ENCODE measurements around the gene ALLC.

The ALLC gene

DNA sequence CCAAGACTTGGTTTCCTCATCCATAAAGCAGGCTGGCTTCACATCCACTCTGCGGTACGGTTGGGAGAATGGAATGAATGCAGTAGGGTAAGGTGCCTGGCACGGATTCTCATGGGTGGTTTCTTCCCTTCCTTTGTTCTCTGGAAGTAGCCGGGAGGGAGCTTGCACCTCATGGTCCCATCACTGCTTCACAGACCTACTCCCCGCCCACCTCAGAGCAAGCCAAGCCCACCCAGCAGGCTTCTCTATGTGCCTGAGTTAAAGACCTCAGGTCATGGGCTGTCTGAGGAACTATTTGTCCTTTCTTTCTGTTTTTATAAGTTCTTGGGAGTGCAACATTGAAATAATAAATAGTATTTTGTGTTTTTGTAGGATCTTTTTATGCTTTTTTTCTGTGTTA lies 48.9 kb downstream of the ALLC start:
- Mint-ChIP-seq H3K27me3 (peaks cover 33 to 36% of the 10 kb centered on the region in 2 donors), H3K4me1 (peaks cover 0 to 2% of the 10 kb centered on the region in 2 donors)
- ATAC-seq (replicated peaks) = no peak

DNA sequence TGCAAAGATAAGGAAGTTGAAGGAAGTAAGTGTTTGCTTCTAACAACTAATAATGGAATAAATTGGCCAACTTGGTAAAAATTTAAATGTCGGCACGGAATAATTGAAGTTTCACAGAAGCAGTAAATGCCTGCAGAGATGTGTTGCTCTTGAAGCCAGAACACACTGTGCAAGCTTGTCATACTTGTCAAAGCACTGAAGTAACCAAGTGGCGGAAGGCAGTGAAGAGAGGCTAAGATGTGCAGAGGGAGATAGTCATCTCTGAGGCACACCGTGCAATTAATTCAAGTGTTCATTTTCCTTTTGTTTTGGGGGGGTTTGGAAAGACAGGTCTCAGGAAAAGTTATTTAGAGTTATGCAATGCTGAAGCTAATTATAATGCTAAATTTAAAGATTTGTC lies 50.6 kb downstream of the ALLC start:
- Mint-ChIP-seq H3K4me3 (no peak overlapping the region), H3K27ac (no peak overlapping the region), H3K27me3 (peaks cover 16 to 22% of the 10 kb centered on the region in 2 donors), H3K4me1 (no peaks in the 10 kb centered on the region), H3K36me3 (no peaks in the 10 kb centered on the region), H3K9me3 (peaks cover 0 to 2% of the 10 kb centered on the region in 2 donors)
- DNase-seq = no peak
- no peak for ATAC-seq (replicated peaks)

More for the DNA sequence above, 48.9 kb downstream of the ALLC start:
- peaks cover 0 to 2% of the 10 kb centered on the region in 2 donors for H3K9me3 Mint-ChIP-seq
- no peak for DNase-seq
- H3K4me3 Mint-ChIP-seq = no peak overlapping the region
- H3K36me3 Mint-ChIP-seq = peaks cover 0 to 3% of the 10 kb centered on the region in 2 donors
- no peak overlapping the region for H3K27ac Mint-ChIP-seq

DNA sequence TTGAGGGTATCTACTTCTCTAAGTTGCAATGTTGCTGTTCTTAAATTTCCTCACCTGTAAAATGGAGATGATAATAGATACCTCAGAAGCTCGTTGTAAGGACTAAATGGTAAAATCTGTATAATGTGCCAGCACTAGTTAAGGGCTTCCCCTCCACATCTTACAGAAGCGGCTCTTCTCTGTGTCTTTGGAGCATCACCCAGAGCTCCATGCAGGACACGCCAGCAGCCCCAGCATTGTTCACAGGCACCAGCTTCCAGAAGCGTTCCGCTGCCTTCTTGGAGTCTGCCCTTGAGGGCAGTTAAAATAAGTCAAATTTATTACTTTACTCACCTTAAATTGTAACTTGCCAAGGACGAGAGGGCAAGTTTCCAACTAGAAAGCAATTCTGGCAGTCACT lies 51.2 kb downstream of the ALLC start:
- Mint-ChIP-seq H3K9me3 (peaks cover 0 to 2% of the 10 kb centered on the region in 2 donors), H3K36me3 (no peaks in the 10 kb centered on the region), H3K4me1 (no peaks in the 10 kb centered on the region), H3K27ac (no peak overlapping the region), H3K4me3 (no peak overlapping the region), H3K27me3 (peaks cover 14 to 22% of the 10 kb centered on the region in 2 donors)
- no peak for ATAC-seq (replicated peaks)
- no peak for DNase-seq

DNA sequence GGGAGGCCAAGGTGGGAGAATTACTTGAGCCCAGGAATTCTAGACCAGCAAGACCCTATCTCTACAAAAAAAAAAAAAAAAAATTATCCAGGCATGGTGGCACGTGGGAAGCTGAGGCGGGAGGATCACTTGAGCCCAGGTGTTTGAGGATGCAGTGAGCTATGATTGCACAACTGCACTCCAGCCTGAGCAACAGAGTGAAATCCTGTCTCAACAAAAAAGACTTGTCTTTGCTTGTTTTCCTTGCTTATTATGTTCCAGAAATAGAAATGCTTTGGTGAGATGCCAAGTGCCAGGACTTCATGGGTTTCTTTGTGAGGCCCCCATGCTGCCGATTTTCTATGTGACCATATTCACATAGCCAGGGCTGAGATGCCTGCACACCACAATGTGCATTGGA lies 54.4 kb downstream of the ALLC start:
- no peaks in the 10 kb centered on the region for H3K36me3 Mint-ChIP-seq
- H3K27me3 Mint-ChIP-seq = peaks cover 4 to 10% of the 10 kb centered on the region in 2 donors
- H3K4me3 Mint-ChIP-seq = no peak overlapping the region
- H3K4me1 Mint-ChIP-seq = no peaks in the 10 kb centered on the region
- H3K9me3 Mint-ChIP-seq = no peaks in the 10 kb centered on the region
- no peak overlapping the region for H3K27ac Mint-ChIP-seq
- no peak for DNase-seq
- no peak for ATAC-seq (replicated peaks)

DNA sequence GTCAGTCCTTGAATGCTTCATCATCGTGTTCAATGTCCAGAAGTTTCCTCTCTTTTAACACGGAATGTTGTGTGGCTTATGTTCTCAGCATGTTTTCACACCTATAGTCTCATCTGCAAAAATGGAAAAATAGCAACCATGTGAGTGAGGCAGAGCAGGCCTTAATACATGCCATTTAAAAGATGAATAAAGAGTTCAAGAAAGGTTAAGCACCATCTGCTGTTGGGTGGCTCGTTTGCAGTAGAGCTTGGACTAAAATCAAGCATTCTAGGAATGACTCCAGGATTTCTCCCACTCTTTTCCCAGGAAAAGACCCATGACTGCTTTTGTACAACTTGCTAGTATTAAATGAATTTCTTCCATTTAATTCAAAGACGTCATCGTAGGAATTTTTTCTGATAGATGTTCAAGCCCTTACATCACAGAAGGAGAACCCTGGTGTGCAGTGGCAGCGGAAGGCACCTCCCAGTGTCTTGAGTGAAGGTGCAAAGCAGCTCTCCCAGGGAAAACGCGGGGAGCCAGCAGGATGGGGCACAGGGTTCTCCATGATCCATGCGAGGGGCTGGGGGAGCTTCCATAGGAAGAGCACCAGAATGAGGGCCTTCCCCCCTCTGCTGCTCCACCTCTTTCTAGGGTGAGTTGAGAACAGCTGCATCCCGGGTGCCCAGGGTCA lies 55.0 kb downstream of the ALLC start:
- Mint-ChIP-seq H3K27me3 (peaks cover 4 to 10% of the 10 kb centered on the region in 2 donors), H3K9me3 (no peaks in the 10 kb centered on the region), H3K4me1 (no peaks in the 10 kb centered on the region), H3K36me3 (no peaks in the 10 kb centered on the region), H3K4me3 (no peak overlapping the region), H3K27ac (no peak overlapping the region)
- ATAC-seq (replicated peaks) (no peak), DNase-seq (no peak)

DNA sequence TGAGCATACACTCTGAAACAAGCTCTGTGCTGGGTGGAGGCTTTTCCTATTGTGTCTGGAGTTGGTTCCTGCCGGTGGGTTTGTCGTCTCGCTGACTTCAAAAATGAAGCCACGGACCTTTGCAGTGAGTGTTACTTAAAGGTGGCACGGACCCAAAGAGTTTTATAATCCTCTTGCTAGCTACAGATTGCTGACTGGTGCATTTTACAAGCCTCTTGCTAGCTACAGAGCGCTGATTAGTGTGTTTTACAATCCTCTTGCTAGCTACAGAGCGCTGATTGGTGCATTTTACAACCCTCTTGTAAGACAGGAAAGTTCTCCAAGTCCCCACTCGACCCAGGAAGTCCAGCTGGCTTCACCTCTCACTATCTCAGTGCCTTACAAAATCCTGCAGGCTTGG lies 60.7 kb downstream of the ALLC start:
- H3K36me3 Mint-ChIP-seq = no peaks in the 10 kb centered on the region
- no peaks in the 10 kb centered on the region for H3K4me1 Mint-ChIP-seq
- no peak overlapping the region for H3K4me3 Mint-ChIP-seq
- H3K27ac Mint-ChIP-seq = no peak overlapping the region
- DNase-seq (no peak), ATAC-seq (replicated peaks) (no peak)
- peaks cover 5 to 14% of the 10 kb centered on the region in 2 donors for H3K27me3 Mint-ChIP-seq
- H3K9me3 Mint-ChIP-seq = peaks cover 11 to 12% of the 10 kb centered on the region in 2 donors

DNA sequence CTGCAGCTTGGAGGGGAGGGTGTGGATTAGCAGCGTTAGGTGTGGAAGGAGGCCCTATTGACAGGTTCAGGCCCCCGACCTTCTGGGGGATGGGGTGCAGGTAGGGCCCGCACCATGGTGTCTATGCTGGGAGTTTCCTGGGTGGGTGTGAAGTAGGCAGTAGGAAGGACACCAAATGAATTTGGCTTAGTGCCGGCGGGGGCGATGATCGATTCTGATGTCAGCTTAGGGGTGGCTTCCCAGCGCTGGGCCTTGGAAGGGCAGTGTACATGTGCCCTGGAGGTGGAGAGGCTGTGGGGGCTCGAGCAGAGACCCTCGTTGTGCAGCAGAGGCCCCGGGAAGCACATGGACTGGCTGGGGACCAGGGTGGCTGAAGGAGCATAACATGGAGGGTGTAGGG lies 67.0 kb downstream of the ALLC start:
- no peaks in the 10 kb centered on the region for H3K4me1 Mint-ChIP-seq
- no peak overlapping the region for H3K4me3 Mint-ChIP-seq
- no peaks in the 10 kb centered on the region for H3K36me3 Mint-ChIP-seq
- ATAC-seq (replicated peaks) = no peak
- H3K27me3 Mint-ChIP-seq = peaks cover 14 to 34% of the 10 kb centered on the region in 2 donors
- no peak overlapping the region for H3K27ac Mint-ChIP-seq
- no peak for DNase-seq
- peaks cover 7 to 12% of the 10 kb centered on the region in 2 donors for H3K9me3 Mint-ChIP-seq

DNA sequence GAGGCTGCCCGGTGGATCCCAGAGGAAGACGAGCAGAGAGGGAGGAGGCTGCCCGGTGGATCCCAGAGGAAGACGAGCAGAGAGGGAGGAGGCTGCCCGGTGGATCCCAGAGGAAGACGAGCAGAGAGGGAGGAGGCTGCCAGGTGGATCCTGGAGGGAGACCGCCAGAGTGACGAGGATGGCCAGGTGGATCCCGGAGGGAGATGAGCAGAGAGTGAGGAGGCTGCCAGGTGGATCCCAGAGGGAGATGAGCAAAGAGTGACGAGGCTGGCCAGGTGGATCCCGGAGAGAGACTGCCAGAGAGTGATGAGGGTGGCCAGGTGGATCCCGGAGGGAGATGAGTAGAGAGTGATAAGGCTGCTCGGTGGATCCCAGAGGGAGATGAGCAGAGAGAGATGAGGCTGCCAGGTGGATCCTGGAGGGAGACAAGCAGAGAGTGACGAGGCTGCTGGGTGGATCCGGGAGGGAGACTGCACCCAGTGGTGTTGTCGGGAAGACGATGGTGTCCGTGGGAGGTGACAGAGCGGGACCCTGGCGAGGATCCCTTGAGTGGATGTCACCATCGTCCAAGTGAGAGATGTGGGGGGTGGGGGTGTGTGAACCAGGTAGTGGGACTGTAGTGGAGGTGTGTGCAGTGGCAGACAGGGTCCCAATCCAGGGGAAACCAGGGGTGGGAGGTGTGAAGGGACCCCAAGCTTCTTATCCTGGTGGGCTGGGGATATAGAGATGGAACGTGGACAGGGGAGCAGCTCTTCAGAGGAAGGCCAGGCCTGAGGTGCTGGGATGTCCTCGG lies 67.7 kb downstream of the ALLC start:
- ATAC-seq (replicated peaks) = no peak
- Mint-ChIP-seq H3K4me1 (no peaks in the 10 kb centered on the region), H3K4me3 (no peak overlapping the region), H3K27me3 (peaks cover 14 to 34% of the 10 kb centered on the region in 2 donors), H3K27ac (no peak overlapping the region), H3K9me3 (peaks cover 4 to 11% of the 10 kb centered on the region in 2 donors), H3K36me3 (no peaks in the 10 kb centered on the region)
- no peak for DNase-seq

DNA sequence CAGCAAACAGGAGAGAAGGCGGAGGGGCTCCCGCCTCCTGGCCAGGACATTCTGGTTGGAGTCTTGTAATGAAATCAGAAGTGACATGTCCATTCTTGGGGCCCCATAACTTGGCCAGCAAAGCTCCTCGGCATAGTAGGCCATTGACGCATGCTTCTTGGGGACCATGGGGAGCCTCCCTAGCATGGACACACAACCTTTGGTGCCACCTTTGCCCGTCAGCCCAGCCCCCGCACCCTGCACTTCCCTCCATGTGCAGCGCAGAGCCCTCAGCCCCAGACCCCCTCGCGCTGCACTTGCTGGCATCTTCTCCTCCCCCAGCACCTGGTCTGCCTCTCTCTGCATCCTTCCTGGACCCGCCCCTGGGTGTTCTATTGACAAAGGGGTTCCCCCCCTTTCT lies 68.5 kb downstream of the ALLC start:
- DNase-seq = no peak
- Mint-ChIP-seq H3K27ac (no peak overlapping the region), H3K4me1 (no peaks in the 10 kb centered on the region), H3K9me3 (peaks cover 3 to 4% of the 10 kb centered on the region in 2 donors), H3K4me3 (no peak overlapping the region), H3K36me3 (no peaks in the 10 kb centered on the region), H3K27me3 (peaks cover 14 to 31% of the 10 kb centered on the region in 2 donors)
- no peak for ATAC-seq (replicated peaks)

DNA sequence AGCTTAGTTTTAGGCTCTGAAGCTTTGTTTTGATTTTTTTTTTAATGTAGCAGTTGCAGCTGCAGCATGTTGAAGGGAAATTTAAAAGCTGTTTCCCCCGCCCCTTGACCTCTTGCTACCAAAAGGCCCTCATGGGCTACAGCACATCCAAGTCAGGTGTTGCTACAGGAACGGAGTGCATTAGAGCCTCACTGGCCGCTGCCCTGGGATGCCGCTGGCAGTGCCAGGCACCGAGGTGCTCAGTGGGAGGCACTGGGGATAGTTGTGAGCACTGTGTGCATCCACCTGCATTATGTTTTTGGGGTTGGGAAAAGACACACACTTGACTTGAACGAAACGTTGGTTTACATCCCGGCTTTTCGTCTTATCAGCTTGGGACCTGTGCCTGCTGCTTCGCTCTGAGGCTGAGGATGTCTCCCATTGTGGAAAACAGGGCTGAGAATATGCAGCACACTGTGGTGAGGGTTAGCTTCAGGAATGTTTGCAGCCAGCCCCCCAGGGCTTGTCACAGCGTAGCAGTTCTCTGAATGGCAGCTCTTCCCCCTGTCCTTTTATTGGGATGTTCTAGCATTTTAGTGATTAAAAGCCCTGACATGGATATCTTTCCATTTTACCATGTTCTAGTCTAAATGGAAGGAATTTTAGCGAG lies 69.5 kb downstream of the ALLC start:
- DNase-seq = no peak
- Mint-ChIP-seq H3K27me3 (peaks cover 19 to 28% of the 10 kb centered on the region in 2 donors), H3K27ac (no peak overlapping the region)

DNA sequence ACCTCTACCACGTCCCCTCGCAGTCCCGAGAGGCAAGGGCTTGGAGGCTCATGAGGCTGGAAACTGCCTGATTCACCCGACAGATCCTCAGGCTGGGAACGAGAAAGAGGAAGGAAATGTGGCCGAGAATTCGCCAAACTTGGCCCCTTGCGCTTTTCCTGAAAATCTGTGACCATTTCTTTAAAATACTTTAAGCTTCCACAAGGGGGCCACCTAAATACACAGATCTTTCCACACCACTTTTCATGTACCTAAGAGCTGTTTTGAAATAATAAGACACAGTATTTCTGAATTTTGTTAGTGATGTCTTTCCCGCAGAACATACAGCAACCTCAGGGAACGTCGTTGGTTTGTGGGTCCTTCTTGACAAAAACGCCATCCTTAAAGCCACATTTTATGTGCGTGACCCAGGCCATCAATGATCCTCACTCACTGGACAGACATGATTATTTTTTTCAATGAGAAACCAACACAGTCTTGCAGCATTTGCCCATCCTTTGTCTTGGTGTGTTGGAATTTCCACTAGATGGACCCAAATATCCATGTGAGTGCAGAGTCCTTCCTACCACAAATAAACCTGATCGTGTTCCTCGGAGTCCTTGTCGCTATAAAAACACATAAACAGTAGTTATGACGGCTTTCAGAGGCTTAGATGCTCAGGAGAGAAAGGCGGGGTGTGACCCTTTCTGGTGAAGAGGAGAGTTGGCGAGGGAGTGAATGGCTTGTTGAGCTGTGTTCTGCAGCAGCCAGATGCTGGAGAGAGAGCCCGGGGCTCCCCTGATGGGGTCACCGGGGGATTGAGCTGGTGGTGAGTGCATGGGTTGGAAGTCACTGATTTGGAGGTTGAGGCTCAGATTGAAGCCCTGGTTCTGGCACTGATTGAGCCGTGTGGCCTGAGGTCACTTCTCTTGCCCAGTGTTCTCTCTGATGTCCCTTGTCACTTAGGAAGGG lies 70.4 kb downstream of the ALLC start:
- Mint-ChIP-seq H3K9me3 (no peaks in the 10 kb centered on the region), H3K4me1 (no peaks in the 10 kb centered on the region), H3K27ac (no peak overlapping the region), H3K4me3 (no peak overlapping the region), H3K36me3 (no peaks in the 10 kb centered on the region), H3K27me3 (peaks cover 16 to 23% of the 10 kb centered on the region in 2 donors)
- DNase-seq (no peak), ATAC-seq (replicated peaks) (no peak)

More for the DNA sequence above, 69.5 kb downstream of the ALLC start:
- H3K9me3 Mint-ChIP-seq = no peaks in the 10 kb centered on the region
- H3K4me3 Mint-ChIP-seq = no peak overlapping the region
- H3K4me1 Mint-ChIP-seq = no peaks in the 10 kb centered on the region
- ATAC-seq (replicated peaks) = no peak
- H3K36me3 Mint-ChIP-seq = no peaks in the 10 kb centered on the region

DNA sequence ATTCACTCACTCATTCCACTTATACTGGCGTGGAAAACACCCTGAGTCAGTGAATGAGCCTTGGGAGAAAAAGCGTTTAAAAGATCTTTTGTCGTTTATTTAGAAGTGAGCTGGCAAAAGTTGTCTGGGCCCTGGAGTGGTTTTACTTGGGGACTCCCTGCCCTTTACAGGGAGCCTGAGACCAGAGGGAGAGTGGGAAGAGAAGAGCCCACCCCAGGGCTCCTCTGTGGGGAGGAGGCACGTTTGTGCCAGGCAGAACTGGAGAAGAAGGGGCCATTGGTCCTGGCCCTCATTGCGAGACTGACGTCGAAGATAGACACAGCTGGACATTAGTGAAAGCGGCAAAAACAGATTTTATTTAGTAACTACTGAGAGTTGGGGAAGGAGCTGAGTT lies 71.1 kb downstream of the ALLC start:
- H3K9me3 Mint-ChIP-seq = no peaks in the 10 kb centered on the region
- no peak overlapping the region for H3K4me3 Mint-ChIP-seq
- DNase-seq (no peak), ATAC-seq (replicated peaks) (no peak)
- H3K27ac Mint-ChIP-seq = no peak overlapping the region
- H3K36me3 Mint-ChIP-seq = no peaks in the 10 kb centered on the region
- peaks cover 14 to 19% of the 10 kb centered on the region in 2 donors for H3K27me3 Mint-ChIP-seq
- no peaks in the 10 kb centered on the region for H3K4me1 Mint-ChIP-seq

DNA sequence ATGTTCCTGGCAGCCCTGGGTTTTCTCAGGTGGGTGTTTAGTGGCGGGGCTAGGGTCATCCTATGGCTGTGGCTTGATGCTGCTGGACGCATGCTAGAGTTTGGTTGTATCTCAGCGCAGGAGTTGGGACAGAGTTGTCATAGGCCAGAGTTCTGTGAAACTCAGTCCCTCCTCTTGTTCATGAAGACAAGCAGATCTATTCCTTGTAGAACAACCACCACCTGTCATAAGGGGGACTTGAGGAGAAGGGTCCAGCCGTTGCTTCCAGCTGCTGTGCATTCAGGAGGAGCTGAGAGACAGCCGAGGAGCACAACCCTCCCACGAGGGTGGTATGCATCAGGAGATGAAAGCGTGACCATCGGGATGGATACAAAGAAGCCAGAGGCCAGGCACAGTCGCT lies 71.8 kb downstream of the ALLC start:
- no peak for ATAC-seq (replicated peaks)
- DNase-seq = no peak
- Mint-ChIP-seq H3K4me3 (no peak overlapping the region), H3K36me3 (no peaks in the 10 kb centered on the region), H3K4me1 (no peaks in the 10 kb centered on the region), H3K27me3 (peaks cover 14% of the 10 kb centered on the region in 2 donors), H3K9me3 (no peaks in the 10 kb centered on the region), H3K27ac (no peak overlapping the region)

DNA sequence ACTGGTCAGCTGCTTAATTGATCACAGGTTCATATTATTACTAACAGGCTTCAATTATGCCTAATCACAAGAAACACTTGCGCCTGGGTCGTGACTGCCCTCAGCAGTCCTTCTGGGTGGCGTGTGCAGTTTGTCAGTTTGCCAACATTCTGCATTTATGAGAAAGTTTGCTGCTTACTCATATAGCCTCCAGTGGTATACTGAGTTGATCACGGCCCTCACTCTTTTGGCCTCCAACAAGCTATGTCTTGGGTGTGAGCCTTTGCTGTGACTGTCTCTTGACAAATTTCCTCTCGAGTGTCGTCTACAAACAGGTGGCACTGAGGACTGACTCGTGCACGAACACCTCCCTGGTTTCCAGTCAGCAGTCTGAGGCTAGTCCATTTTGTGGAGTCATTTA lies 72.6 kb downstream of the ALLC start:
- no peaks in the 10 kb centered on the region for H3K9me3 Mint-ChIP-seq
- H3K4me3 Mint-ChIP-seq = no peak overlapping the region
- peaks cover 8 to 15% of the 10 kb centered on the region in 2 donors for H3K27me3 Mint-ChIP-seq
- no peak for DNase-seq
- no peaks in the 10 kb centered on the region for H3K36me3 Mint-ChIP-seq
- no peak for ATAC-seq (replicated peaks)
- no peaks in the 10 kb centered on the region for H3K4me1 Mint-ChIP-seq
- H3K27ac Mint-ChIP-seq = no peak overlapping the region

All from stimulated activated naive B cell treated with anti-CD40 and anti-IgM and Interleukin-4, amounts not matched to agents 10 μg/mL and 1 μg/mL and 100 μg/mL, for 72 hours (primary cell).